Embryonic facial prominence (tissue), 1 donor: Measurements from ENCODE around the gene CCR8.
"Not testable (repeated sequence)": the region's sequence is repeated elsewhere in the genome, so short reads cannot be mapped to it uniquely, and the experiment has no call there.

Experiments used
- DNase-seq: peaks from one replicate; pipeline ENCODE4 v3.0.0-alpha.2; 2016; ENCODE audit errors: extremely low spot score

CCR8 gene

DNA sequence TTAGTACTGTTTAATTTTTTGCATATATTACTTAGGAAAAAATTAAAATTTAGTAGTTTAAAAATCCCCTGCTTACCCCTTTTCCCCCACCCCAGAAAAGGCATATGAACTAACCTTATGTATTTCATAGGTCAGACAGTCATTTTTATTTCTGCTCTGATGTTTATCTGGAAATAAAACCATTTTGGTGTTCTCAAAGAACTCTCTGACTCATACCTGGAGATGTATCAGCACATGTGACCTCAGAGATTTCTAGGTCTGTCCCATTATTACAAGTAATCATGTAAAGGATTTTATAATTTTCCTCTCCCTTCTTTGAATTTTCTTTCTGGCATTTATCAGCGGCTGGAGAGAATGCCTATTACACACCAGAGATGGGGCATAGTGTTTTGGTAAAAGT is 14.1 kb upstream of the CCR8 start:
- no peak for DNase-seq

DNA sequence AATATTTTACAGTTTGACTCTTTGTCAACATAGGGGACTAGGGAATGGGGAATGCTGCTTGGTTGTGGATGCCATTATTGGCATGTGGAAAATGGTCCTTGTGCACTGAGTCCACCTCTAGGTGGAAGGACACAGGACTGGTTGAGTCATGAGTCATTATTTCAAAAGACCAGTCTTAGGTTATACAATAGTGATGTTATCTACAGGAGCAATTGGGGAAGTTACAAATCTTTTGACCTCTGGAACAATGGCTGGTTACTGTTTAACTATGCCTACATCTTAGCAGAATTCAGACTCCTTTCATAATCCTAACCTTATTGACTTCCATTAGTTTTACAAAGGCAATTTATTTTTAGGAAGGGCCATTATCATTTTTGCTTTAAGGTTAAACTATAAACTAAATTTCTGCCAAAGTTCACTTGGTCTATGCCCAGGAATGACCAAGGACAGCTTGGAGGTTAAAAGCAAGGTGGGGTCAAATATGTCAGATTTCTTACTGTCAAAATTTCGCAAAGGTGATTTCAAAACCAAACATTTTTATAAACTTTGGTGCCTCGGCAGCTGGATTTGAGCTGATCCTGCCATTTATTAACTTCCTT is 11.8 kb upstream of the CCR8 start:
- no peak for DNase-seq

DNA sequence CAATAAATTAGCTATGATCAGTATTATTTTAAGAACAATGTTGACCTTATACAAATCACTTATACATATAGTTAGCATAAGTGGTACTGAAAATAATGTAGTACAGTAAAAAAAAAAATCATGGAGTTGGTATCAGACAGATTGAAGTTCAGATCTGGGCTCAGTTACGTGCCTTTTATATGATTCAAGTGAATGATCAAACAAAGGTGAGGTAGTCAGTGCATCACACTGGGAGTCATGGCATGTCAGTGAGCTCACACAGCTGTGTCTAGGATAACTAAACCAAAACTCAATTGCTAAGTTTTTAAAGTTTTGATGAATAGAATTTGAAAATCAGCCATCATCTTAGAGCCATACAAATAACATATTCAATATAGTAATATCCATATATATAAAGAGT is 11.2 kb upstream of the CCR8 start:
- no peak for DNase-seq

DNA sequence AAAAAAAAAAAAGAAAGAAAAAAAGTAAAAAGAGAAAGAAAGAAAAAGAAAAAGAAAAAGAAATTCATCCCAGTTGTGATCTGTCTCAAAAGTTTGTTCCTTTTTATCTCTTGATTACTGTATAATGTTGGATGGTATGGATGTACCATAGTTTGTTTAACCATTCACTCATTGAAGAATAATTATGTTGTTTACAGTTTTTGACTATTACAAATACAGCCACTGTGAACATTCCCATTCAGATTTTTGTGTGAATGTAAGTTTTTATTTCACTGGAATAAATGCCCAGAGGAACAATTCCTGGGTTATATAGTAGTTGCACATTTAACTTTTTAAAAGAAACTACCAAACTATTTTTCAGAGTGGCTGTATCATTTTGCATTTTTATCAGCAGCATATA is 10.3 kb upstream of the CCR8 start:
- no peak for DNase-seq

DNA sequence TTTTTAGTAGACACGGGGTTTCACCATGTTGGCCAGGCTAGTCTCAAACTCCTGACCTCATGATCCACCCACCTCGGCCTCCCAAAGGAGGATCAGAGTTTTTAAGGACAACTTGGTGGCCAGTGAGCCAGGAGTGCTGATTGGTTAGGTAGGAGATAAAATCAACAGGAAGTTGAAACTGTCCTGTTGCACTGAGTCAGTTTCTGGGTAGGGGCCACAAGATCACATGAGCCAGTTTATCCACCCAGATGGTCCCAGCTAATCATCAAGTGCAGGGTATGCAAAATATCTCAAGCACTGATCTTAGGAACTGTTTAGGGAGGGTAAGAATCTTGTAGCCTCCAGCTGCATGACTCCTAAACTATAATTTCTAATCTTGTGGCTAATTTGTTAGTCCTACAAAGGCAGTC is 7.9 kb upstream of the CCR8 start:
- not testable (repeated sequence) for DNase-seq

DNA sequence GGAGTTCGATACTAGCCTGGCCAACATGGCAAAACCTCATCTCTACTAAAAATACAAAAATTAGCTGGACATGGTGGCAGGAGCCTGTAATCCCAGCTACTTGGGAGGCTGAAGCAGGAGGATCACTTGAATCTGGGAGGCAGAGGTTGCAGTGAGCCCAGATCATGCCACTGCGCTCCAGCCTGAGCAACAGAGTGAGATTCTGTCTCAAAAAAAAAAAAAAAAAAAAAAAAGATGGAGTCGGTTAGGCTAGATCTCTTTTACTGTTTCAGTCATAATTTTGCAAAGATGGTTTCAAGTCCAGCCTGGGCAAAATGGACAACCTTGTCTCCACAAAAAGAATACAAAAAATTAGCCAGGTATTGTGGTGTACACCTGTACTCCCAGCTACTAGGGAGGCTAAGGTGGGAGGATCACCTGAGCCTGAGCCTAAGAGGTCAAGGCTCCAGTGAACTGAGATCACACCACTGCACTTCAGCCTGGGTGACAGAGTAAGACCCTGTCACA is 7.2 kb upstream of the CCR8 start:
- not testable (repeated sequence) for DNase-seq

DNA sequence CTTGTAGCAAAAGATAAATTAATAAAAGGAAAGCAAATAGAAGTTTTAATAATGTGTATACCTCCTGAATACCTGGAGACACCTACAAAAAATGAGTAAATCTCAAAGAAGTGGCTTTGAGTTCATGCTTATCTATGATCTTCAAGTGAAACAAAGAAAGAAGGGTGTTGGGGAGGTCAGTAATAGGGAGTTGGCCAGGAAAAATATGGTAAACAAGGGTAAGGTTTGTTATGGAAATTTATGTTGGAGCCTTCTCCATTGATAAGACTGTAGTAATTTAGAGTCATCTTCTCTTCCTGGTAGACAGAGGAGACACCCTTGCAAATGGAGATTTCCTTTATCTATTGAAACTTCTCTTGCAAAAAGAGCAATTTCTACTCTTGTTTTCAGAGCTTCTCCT is 6.6 kb upstream of the CCR8 start:
- DNase-seq: no peak

DNA sequence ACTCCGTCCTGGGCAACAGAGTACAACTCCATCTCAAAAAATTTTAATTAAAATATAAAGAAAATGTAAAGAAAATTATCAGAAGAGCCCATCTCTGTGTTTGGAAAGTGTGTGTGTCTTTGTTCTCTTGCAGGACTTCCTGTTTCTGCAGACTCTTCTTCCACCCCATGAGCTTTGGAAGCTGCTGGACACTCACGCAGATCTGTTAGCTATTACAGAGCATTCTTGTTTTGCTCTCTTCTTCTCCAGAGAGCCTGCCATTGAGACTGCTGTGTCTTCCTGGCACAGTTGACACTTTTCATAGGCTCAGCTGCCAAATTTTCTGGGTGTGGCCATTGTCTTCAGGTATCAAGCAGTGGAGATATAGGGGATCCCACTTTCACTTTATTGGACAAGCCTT is 6.0 kb upstream of the CCR8 start:
- DNase-seq: no peak

DNA sequence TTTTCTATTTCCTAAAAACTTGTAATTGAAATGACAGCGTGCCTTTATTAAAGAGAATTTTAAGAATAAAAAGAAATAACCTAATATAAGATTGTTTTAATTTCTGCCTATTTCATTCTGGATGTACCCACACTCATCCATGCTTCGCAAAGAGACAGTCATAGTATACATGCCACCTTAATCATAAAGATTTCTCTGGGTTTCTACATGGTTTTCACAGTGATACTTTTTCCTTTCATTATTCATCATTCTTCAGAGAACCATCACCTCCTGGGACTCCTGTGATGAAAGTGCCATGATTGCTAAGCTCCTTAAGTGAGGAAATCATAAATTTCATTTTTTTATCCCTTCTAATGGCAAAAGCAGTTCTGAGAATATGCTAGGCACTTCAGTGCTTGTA is 4.3 kb upstream of the CCR8 start:
- DNase-seq: no peak

DNA sequence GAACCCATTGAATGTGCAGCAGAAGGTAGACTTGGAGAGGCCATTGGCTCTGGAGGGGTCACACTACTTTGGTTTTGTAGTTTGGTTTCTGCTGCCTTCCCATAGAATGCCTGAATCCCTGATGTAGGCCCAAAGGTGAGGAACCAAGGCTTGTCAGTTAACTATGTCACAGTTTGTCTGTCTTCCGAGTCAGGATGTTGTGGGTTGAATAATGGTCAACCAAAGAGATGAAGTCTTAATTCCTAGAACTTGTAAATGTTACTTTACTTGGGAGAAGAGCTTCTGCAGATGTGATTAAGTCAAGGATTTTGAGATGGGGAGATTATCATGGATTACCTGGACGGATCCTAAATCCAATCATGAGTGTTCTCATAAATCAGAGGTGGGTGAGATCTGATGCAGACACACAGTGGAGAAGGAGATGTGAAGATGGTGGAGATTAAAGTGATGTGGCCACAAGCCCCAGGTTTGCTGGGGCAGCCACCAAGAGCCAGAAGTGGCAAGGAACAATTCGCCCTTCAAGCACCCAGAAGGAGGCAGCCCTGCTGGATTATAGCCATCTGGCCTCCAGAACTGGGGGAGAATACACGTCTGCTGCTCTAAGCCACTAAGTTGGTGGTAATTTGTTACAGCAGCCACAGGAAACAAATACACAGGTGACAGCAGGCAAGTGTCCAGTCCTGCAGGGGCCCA is 2.3 kb upstream of the CCR8 start:
- no peak for DNase-seq

DNA sequence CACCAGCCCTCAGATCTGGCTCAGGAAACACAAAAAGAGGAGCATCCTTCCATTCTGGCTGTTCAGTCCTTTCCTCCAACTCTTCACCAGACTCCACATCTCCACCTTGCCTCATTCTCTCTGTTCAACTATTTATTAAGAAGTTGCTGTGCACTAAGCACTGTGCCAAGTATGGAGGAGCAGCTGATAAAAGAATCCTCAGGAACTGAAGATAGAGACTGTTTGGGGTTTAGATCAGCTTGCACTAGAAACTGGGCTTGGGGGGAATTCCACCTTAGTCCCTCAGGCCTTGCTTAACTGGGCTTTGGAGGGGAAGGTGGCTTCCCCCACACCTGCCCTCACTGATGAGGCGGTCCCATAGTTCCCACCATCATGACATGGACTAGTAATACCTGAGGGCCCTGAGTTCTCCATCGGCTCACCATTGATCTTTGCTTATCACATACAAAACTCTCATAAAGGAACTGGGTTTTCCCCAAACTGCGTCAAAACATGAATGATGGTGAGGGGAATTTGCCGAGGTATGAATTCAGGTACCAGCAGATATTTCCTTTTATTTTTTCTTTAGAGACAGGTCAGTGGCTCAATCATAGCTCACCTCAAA is 1.7 kb upstream of the CCR8 start:
- no peak for DNase-seq

DNA sequence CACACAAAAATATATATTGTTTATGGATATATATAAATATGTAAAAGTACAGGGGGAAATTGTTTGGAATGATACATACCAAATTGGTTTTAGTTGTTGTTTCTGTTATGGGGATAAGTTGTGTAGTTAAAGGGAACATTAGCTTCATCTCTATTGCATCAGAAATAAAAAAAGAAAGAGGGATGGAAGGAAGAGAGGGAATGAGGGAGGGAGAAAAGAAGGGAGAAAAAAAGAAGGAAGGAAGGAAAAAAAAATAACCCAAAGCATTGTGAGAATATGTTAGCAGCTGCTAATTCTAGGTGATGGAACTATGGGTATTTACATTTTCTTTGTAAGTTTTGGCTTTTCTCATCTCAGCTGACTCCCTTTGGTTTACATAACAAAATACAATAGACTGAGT is 1.3 kb downstream of the CCR8 start:
- no peak for DNase-seq

DNA sequence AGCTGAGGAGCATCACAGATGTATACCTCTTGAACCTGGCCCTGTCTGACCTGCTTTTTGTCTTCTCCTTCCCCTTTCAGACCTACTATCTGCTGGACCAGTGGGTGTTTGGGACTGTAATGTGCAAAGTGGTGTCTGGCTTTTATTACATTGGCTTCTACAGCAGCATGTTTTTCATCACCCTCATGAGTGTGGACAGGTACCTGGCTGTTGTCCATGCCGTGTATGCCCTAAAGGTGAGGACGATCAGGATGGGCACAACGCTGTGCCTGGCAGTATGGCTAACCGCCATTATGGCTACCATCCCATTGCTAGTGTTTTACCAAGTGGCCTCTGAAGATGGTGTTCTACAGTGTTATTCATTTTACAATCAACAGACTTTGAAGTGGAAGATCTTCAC is 3.0 kb downstream of the CCR8 start:
- no peak for DNase-seq

DNA sequence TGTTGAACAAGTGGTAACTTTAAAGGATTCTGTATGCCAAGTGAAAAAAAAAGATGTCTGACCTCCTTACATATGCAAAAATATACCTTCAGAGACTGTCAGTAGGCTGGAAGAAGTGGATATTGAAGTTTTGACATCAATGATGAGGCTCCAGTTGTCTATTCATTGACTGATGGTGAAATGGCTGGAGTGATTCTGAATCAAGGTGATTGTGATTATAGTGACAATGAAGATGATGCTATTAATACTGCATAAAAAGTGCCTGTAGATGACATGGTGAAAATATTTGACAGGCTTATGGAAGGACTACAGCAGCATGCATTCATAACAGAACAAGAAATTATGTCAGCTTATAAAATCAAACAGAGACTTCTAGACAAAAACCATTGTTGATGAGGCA is 4.1 kb downstream of the CCR8 start:
- no peak for DNase-seq

DNA sequence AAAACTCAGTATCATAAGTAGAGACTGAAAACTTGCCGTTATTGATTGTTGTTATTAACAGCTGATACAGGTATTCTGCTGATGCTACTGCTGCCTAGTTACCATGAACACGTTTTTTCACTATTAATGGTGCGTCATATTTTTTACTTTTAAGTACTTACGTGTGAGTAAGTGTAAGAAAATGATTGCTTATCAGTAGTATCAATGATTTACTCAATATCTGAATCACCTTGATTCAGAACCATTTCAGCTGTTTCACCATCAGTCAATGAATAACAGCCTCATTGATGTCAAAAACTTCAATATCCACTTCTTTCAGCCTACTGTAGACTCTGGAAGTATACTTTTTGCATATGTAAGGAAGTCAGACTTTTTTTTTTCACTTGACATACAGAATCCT is 4.7 kb downstream of the CCR8 start:
- DNase-seq: no peak

DNA sequence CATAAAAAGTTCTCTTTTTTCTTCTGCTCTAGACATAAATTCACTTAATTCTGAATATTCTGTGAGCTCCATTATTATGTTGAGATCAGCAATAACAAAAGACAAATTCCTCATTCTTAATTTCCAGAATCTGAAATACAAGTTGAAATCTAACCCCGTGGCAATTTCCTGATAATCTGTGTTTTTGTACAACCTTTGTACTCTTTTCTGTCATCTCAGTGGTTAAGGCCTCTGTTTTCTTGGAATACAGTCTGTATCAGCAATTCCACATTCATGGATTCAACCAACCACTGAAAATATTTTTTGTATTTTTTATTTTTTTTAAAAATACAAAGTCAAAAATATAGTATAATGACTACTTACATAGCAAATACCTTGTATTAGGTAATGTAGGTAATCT is 8.7 kb downstream of the CCR8 start:
- DNase-seq: no peak

DNA sequence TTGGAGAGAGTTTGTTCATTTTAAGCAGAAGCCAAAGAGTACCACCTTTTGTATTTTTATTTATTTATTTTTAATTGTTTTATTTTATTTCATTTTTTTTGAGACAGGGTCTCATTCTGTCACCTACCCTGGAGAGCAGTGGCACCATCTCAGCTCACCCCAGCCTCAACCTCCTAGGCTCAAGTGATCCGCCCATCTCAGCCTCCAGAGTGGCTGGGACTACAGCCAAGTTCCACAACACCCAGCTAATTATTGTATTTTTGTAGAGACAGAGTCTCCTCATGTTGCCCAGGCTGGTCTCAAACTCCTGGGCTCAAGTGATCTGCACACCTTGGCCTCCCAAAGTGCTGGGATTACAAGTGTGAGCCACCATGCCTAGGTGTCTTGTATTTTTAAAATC is 9.6 kb downstream of the CCR8 start:
- no peak for DNase-seq

DNA sequence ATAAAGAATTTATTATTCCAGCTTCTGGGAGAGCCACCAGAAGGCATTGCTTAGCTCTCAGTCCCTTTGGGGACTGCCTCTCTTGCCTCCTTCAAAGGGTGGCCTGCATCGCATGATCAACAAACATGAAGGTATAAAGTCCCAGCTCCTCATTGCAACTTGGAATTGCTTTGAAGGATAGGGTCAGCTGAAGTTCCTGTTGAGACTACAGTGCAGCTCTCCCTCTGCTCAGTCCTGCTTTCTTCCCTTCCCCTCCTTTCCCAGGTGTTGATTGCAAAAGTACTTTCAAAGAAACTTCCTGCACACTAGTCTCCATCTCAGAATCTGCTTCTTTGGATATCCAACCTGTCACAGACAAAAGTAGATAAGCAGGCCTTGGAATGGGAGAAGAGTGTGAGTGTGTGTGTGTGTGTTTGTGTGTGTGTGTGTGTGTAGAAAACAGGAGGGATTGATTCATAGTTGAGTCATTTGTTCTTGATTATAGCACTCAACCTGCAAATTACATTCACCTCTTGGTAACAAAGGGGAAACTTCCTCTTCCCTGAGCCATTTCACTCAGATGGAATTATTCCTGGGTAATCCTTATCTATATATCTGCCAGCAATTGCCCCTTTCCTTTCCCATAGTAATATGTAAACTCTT is 13.7 kb downstream of the CCR8 start:
- DNase-seq: no peak

DNA sequence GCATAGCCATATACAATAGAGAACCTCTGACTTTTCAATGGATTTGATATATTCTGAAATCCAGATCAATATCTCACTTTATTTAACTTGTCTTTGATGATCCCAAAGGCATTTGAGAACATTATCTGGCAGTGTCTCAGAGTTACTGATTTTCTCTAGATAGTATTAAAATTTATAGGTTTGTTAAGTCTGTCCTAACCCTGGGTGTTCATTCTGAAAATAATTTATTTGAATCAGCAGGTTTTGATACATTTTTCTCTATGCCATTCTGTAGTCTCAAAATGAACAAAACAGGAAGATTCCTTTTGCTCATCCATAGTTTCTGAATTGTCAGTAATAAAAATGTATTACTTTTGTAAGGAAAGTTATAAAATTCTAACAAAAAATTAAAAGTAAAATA is 14.3 kb downstream of the CCR8 start:
- DNase-seq: no peak

DNA sequence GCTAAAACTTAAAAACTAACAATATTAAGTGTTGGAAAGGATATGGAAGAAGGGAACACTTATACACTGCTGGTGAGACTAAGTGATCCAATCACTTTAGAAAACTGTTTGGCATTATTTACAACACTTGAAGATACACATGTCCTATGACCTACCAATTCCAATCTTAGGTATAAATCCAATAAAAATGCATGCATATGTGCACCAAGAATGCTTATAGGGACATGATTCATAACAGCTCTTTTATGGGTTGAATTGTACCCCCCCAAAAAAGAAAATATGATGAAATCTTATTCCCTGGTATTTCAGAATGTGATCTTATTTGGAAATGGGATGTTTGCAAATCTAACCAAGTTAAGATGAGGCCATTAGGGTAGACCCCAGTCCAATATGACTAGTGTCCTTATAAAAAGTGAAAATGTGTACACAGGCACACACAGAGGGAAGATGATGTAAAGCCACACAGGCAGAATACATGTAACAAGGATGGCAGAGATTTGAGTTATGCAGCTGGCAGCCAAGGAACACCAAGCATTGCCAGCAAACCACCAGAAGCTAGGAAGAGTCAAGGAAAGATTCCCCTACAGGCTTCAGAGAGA is 15.3 kb downstream of the CCR8 start:
- no peak for DNase-seq

DNA sequence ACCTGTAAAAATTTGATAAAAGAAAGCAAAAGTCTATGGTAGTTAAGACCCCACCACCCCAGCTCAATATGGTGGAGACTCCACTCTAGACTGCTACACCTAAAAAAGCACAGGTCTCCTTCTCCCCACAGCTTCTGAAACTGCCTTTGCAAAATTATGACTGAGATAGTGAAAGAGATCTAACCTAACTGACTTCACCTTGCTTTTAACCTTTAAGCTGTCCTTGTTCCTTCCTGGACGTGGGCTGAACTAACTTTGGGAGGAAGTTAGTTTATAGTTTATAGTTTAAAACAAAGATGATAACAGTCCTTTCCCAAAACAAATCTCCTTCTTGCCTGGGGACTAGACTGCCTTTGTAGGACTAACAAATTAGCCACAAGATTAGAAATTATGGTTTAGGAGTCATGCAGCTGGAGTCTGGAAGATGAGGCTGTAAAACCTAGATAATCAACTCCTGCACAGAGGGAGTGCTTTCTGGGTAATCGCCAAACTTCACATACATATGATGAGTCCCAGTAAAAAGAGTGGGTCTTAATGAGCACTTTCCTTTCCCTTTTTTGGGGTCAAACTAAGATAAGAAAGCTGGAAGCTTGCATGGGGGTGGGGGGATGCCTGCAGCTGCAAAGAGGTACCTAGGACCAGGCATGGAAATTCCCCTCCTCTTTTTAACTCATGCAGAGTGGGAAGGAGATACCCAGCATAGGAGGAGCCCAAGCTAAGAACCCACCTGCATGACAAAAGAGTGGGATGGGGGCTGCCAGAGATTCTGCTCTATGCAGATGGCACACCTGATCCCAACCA is 17.5 kb downstream of the CCR8 start:
- DNase-seq: no peak

DNA sequence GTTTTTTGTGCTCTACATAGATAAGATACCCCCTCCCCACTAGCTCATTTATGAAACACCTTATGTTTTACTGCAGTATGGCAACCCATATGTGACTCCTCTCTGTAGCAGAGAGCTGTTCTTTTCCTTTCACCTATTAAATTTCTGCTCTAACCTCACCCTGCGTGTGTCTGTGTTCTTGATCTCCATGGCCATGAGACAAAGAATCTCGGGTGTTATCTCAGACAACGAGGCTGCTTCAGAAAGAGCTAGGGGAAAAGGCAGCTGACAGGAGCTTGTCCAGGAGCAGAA is 18.0 kb downstream of the CCR8 start:
- no peak for DNase-seq
